Glutamatergic neuron (in vitro differentiated cells): Measurements from ENCODE around the gene AGPAT2. TPM values are rescaled to one million over a fixed set of nuclear protein-coding genes. Genes with fewer than 3 reads are reported as not detected.

Experiments
- DNase-seq: peaks from one replicate; pipeline ENCODE4 v3.0.0; 2022
- H3K27ac Mint-ChIP-seq: one replicate; pipeline ENCODE4 v1.8.0; 2020; ENCODE audit warnings: mild to moderate bottlenecking, mixed read lengths, inconsistent platforms; ENCODE audit not compliant: unreplicated experiment
- H3K27me3 Mint-ChIP-seq: one replicate; pipeline ENCODE4 v1.8.0; 2020; ENCODE audit warnings: mild to moderate bottlenecking, moderate library complexity, mixed read lengths, inconsistent platforms; ENCODE audit not compliant: unreplicated experiment
- H3K36me3 Mint-ChIP-seq: one replicate; pipeline ENCODE4 v1.8.0; 2020; ENCODE audit warnings: mild to moderate bottlenecking, mixed read lengths, inconsistent platforms; ENCODE audit not compliant: unreplicated experiment
- H3K4me1 Mint-ChIP-seq: one replicate; pipeline ENCODE4 v1.8.0; 2020; ENCODE audit warnings: mild to moderate bottlenecking, low read depth, mixed read lengths, inconsistent platforms; ENCODE audit not compliant: unreplicated experiment
- H3K4me3 Mint-ChIP-seq: one replicate; pipeline ENCODE4 v1.8.0; 2020; ENCODE audit warnings: mild to moderate bottlenecking, mixed read lengths, inconsistent platforms; ENCODE audit not compliant: unreplicated experiment
- H3K9me3 Mint-ChIP-seq: one replicate; pipeline ENCODE4 v1.8.0; 2020; ENCODE audit warnings: mild to moderate bottlenecking, moderate library complexity, mixed read lengths, inconsistent platforms; ENCODE audit not compliant: unreplicated experiment
- total RNA-seq: library from RNA; stranded (reverse); fragmentation: NEBNext Ultra II Directional; extraction: Animal tissue kit (Norgen Biotek cat#: 25700); gene quantifications from one replicate; pipeline ENCODE4 v1.2.1, GENCODE V29; 2021; ENCODE audit not compliant: unreplicated experiment
- TF ChIP-seq, protein P1 (sequence below): fragments of 200-600 bp; sonication (generic); IDR thresholded peaks from one replicate; pipeline ENCODE4 v1.5.0; 2021; ENCODE audit not compliant: partially characterized antibody, unreplicated experiment

The AGPAT2 gene
- total RNA-seq, 1 donor from 2014 or later = 72.8 TPM

- H3K27ac Mint-ChIP-seq = no peak overlapping the region
- no peak overlapping the region for H3K4me3 Mint-ChIP-seq
- H3K4me1 Mint-ChIP-seq = peaks cover 15% of the 10 kb centered on the region
- peaks cover 5% of the 10 kb centered on the region for H3K27me3 Mint-ChIP-seq
- peaks cover 4% of the 10 kb centered on the region for H3K9me3 Mint-ChIP-seq
- no peaks in the 10 kb centered on the region for H3K36me3 Mint-ChIP-seq
- no peak for DNase-seq
- TF ChIP-seq, protein P1, sequence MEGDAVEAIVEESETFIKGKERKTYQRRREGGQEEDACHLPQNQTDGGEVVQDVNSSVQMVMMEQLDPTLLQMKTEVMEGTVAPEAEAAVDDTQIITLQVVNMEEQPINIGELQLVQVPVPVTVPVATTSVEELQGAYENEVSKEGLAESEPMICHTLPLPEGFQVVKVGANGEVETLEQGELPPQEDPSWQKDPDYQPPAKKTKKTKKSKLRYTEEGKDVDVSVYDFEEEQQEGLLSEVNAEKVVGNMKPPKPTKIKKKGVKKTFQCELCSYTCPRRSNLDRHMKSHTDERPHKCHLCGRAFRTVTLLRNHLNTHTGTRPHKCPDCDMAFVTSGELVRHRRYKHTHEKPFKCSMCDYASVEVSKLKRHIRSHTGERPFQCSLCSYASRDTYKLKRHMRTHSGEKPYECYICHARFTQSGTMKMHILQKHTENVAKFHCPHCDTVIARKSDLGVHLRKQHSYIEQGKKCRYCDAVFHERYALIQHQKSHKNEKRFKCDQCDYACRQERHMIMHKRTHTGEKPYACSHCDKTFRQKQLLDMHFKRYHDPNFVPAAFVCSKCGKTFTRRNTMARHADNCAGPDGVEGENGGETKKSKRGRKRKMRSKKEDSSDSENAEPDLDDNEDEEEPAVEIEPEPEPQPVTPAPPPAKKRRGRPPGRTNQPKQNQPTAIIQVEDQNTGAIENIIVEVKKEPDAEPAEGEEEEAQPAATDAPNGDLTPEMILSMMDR = no peak
Observed at GRCh38 chr9:136694872-136695247, 7.6 kb upstream of the AGPAT2 start.

- peak; percentile 86 for DNase-seq
- Mint-ChIP-seq H3K4me1 (peaks cover 15% of the 10 kb centered on the region), H3K9me3 (peaks cover 4% of the 10 kb centered on the region), H3K27me3 (peaks cover 5% of the 10 kb centered on the region), H3K27ac (no peak overlapping the region), H3K36me3 (no peaks in the 10 kb centered on the region), H3K4me3 (no peak overlapping the region)
- TF ChIP-seq, protein P1 = peak; percentile 67
Observed at GRCh38 chr9:136694163-136694871, 7.1 kb upstream of the AGPAT2 start.

GRCh38 chr9:136693490-136694162 lies 6.4 kb upstream of the AGPAT2 start:
- Mint-ChIP-seq H3K27ac (no peak overlapping the region), H3K4me1 (peaks cover 15% of the 10 kb centered on the region), H3K4me3 (peak overlapping the region; percentile 0), H3K27me3 (peaks cover 7% of the 10 kb centered on the region), H3K36me3 (no peaks in the 10 kb centered on the region), H3K9me3 (peaks cover 4% of the 10 kb centered on the region)
- TF ChIP-seq, protein P1 = no peak
- DNase-seq = no peak

- TF ChIP-seq, protein P1 = no peak
- H3K4me3 Mint-ChIP-seq = peak overlapping the region; percentile 0
- no peak for DNase-seq
- H3K4me1 Mint-ChIP-seq = peaks cover 15% of the 10 kb centered on the region
- H3K36me3 Mint-ChIP-seq = no peaks in the 10 kb centered on the region
- no peak overlapping the region for H3K27ac Mint-ChIP-seq
- H3K9me3 Mint-ChIP-seq = peaks cover 4% of the 10 kb centered on the region
- H3K27me3 Mint-ChIP-seq = peaks cover 7% of the 10 kb centered on the region
Observed at GRCh38 chr9:136693135-136693489, 5.9 kb upstream of the AGPAT2 start.
